Adrenal gland (tissue), 5 donors: ENCODE data around the gene PRKG1.

Experiments used
- CTCF ChIP-seq, 6 experiments: fragments of 450-650 bp in 4 of 6; fragments of 200-600 bp in 2 of 6; sonication (generic) in 1 of 6; IDR thresholded peaks; 1 replicate in 5 of 6; 2 replicates in 1 of 6; pipeline versions ENCODE4 v1.5.1 to v1.8.0; 2016 to 2021; ENCODE audit warnings: antibody characterized with exemption in 6 of 6, mild to moderate bottlenecking in 2 of 6, moderate library complexity in 1 of 6
- POLR2A ChIP-seq, 2 donors: fragments of 450-650 bp; IDR thresholded peaks; one replicate each; pipeline ENCODE4 v1.6.1; 2017; ENCODE audit warnings: antibody characterized with exemption in 2 of 2, mild to moderate bottlenecking in 2 of 2, moderate library complexity in 1 of 2
- donor health status: DM: no; HTN: no; CAD: no.

- no peak for TF ChIP-seq CTCF (IDR thresholded peaks at IDR 0.05)
- no peak for TF ChIP-seq POLR2A (IDR thresholded peaks at IDR 0.05)
These were observed 760.3 kb downstream of the PRKG1 start for GRCh38 chr10:51834548-51834947.
